ENCODE results near the gene MEIS3.
"Not testable (repeated sequence)": the region's sequence is repeated elsewhere in the genome, so short reads cannot be mapped to it uniquely, and the experiment has no call there.

MEIS3 gene

GRCh38 chr19:47415953-47416642 lies 3.2 kb downstream of the MEIS3 start:
- peak; percentile 51 for DNase-seq (ENCODE audit: low spot score)

DNA sequence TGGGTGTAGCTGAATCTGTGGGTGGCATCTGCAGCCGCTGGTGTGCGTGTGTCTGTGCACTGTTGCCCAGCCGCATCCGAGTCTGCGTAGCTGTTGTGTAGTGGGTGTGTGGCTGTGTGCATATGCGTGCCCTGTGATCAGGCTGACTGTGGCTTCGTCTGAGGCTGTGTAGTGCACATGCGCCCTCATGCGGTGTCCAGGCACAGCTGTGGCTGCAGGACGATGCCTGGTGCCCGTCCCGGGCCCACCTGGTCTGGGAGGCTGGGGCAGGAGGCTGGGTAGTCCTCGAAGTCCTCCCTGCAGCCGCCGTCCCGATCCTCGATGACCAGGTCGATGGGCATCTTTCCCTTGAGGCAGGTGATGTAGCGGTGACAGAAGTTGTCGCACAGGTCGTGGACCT lies 4.9 kb downstream of the MEIS3 start:
- DNase-seq (ENCODE audit: low spot score): no peak

- no peak for DNase-seq (ENCODE audit: low spot score)
These were observed 5.4 kb downstream of the MEIS3 start for GRCh38 chr19:47413941-47414340.

DNA sequence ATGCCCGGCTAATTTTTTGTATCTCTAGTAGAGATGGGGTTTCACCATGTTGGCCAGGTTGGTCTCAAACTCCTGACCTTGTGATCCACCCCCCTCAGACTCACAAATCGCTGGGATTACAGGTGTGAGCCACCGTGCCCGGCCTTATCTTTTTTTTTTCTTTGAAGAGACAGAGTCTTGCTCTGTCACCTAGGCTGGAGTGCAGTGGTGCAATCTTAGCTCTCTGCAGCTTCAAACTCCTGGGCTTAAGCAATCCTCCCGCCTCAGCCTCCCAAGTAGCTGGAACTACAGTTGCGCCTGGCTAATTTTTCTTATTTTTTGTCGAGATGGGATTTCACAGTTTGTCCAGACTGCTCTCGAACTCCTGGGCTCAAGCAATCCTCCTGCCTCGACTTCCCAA lies 7.6 kb downstream of the MEIS3 start:
- not testable (repeated sequence) for DNase-seq (ENCODE audit: low spot score)

DNA sequence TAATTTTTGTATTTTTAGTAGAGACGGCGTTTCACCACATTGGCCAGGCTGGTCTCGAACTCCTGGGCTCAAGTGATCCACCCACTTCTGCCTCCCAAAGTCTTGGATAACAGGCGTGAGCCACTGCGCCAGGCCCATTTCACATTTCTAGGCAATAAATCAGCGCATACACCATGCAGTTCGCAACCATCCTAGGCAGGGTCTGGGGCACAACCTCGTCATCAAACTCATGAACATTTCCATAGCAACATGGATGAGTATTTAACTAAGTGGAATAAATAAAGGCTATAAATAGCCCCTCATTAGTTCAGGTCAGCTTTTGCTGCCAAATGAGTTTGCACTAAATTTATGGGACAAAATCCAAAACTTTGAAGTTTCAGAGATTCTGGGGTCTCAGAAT lies 8.2 kb downstream of the MEIS3 start:
- no peak for DNase-seq (ENCODE audit: low spot score)

DNA sequence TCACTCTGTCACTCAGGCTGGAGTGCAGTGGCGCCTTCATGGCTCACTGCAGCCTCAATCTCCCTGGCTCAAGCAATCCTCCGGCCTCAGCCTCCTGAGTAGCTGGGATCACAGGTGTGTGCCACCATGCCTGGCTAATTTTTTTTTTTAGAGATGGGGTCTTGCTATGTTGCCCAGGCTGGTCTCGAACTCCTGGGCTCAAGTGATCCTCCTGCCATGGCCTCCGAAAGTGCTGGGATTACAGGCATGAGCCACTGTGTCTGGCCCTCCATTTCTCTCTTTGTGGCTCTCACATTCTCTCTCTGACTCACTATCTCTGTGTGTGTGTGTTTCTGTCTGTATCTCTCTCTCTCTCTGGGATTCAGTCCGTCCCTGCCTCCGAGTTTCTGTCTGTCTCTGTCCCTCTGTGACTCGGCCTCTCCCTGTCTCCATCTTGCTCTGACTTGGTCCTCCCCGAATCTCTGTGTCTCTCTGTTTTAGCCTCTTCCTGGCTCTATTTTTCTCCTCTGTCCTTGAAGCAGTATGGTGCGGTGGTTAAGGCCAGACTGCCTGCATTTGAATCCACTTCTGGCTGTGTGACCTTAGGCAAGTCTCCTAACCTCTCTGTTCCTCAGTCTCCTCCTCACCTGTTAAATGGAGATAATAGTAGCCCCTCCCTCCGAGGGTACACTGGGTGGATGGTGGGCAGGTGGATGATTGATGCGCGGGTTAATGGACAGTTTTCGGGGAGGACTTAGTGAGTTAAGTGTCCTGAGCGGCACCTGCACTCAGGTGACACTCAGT lies 11.0 kb downstream of the MEIS3 start:
- no peak for DNase-seq (ENCODE audit: low spot score)

DNA sequence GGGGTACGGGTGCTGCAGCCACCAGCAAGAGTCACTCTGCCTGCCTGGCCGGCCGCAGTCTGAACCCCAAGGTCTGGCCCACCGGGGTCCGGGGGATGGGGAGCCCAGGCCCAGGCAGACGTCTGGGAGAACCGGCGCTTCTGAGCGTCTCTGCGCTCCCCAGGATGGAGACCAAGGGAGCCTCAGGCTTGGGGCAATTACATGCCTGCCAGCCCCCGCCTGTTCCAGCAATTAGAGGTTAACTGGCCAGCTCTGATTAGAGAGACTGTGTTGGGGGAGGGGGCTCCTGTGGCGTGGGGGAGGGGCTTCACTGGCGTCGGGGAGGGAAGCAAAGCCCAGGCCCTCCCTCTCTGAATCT lies 11.9 kb downstream of the MEIS3 start:
- DNase-seq (ENCODE audit: low spot score): no peak

DNA sequence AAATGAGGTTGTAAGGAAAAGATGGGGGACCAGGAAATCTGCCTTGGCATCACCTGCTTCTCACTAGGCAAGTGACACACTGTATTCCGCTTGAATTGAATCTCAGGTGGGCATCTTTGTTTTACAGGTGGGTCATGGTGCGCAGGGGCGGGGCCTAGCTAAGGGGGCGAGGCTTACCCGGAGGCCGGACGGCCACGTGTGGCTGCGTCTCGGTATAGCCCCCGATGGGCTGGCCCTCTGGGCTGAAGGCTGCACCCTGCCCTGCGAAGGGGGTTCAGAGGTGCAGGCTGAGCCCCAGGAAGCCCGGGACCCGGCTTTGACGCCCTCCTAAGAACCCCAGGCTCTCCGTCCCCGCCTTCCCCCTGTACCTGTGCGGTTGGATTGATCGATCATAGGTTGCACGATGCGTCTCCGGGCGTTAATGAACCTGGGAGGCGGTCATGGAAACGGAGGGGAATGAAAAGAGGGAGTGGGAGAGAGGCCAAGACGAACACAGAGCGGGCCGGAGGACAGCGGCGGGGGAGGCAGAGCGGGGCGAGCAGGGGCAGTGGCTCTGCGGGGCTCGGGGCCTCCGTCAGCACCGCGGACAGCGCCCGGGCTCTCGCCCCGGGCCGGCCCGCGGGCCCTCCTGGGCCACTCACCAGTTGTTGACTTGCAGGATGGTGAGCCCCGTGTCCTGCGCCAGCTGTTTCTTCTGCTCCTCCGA lies 12.5 kb downstream of the MEIS3 start:
- DNase-seq (ENCODE audit: low spot score): no peak

GRCh38 chr19:47405854-47406417 lies 13.4 kb downstream of the MEIS3 start:
- DNase-seq (ENCODE audit: low spot score): no peak

DNA sequence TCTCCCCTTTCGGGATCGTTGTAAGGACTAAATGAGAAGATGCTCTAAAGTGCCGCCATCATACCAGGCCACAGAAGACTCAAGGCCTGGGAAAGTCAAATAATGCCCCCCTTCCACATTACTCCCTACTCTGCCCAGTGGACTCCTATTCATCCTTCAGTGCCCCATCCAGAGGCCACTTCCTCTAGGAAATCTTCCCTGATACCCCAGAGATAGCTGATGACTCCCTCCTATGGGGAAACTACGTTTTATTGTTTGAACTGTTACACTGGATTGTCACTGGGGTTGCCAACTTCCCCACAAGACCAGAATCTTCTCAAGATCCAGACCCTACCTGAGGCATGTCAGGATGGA lies 14.2 kb downstream of the MEIS3 start:
- DNase-seq (ENCODE audit: low spot score): no peak

DNA sequence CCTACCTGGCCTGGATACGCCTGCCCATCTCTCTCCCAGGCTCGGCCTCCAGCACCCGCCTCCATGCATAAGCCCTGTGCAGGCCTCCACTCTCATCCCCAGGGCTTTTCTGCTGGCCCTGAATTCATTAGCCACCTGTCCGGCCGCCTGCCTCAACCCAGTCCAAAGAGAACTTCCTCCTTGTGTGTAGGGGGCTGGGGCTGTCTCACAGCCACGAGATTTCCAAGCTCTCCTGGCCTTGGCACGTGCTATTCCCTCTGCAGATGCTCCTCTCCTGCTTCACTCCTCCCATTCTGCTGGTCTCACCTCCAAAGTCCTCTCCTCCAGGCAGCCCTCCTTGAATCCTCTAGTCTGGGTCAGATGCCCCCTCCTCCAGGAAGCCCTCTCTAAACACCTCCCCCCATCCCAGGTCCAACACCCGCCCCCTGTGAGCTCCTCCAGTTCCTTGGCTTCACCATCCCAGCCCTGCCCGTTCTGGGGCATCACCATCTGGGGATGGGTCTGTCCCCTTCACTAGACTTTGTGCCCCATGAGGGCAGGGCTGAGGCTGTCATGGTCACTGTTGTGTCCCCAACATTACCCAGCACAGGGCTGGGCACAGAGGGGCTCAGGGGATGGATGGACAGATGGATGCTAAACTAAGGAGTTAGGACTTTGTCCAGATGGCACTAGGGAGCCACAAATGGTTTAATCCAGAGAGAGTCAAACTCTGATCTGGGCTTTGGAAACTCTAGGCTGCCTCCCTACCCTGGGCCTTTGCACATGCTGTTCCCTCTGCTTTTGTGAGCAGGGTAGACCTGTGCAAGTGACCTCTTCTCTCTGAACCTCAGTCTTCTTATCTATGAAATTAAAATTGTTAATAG lies 14.8 kb downstream of the MEIS3 start:
- DNase-seq (ENCODE audit: low spot score): no peak

DNA sequence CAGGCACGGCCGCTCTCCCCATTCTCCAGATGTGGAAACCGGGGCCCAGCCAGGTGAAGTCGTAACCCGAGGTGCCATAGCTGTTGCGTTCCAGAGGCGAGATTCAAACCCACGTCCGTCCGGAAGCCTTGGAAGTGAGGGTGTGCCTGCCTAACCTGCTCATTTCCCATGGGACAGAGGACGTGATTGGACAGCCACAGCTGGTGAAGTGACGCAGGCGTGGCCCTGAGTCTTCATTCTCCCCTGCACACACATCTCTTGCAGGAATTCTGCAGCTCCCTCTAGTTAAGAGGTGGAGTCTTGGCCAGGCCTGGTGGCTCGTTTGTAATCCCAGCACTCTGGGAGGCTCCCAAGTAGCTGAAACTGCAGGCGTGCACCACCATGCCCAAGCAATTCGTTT lies 16.8 kb downstream of the MEIS3 start:
- DNase-seq (ENCODE audit: low spot score): no peak

- no peak for DNase-seq (ENCODE audit: low spot score)
These were observed 20.4 kb downstream of the MEIS3 start for GRCh38 chr19:47398707-47399597.

DNA sequence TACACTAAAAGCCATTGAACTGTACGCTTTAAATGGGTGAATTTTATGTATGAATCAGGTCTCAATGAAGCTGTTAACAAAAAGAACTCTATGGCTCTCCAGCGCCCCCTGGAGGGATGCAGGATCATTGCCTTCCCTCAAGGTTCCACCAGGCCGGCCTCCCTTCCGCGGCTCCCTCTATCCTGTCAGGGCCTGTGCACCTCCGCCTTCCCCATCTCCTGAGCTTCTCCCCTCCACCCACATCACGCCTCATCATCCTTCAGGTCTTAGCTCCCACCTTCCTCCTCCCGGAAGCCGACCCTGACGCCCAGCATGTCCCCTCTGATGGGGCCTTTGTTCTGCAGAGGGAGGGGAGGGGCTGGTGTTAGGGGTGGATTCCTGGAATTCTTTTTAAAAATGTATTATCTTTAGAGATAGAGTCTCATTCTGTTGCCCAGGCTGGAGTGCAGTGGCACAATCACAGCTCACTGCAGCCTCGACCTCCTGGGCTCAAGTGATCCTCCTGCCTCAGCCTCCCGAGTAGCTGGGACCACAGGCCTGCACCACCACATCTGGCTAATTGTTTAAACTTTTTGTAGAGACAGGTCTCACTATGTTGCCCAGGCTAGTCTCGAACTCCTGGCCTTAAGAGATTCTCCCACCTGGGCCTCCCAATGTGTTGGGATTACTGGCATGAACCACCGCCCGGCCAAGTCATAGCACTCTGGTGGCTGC lies 27.7 kb downstream of the MEIS3 start:
- DNase-seq (ENCODE audit: low spot score): peak; percentile 76

- DNase-seq (ENCODE audit: low spot score): no peak
These were observed 28.5 kb downstream of the MEIS3 start for GRCh38 chr19:47390533-47391488.

DNA sequence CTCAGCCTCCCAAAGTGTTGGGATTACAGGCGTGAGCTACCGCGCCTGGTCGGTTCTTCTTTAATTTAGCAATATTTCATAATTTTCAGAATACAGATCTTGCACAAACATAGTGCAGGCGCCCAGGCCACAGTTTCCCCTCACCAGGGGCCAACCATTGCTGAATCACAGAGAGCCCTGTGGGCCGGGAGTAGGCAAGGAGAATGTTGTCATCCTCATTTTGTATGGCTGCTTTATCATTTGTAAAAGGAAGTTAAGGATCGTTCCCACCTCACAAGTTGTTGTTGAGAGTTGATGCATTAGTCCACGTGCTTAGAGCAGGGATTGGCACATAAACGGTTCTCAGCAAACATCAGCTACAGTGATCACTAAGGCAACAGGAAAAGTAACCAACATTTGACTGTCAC lies 30.2 kb downstream of the MEIS3 start:
- DNase-seq (ENCODE audit: low spot score): no peak

DNA sequence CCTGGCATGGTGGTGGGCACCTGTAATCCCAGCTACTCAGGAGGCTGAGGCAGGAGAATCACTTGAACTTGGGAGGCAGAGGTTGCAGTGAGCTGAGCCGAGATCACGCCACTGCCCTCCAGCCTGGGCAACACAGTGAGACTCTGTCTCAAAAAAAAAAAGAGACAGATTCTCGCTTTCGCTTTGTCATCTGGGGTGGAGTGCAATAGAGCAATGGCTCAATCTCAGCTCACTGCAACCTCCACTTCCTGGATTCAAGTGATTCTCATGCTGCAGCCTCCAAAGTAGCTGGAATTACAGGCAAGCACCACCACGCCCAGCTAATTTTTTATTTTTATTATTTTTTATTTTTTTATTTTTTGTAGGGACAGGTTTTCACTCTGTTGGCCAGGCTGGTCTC lies 30.6 kb downstream of the MEIS3 start:
- DNase-seq (ENCODE audit: low spot score): not testable (repeated sequence)

DNA sequence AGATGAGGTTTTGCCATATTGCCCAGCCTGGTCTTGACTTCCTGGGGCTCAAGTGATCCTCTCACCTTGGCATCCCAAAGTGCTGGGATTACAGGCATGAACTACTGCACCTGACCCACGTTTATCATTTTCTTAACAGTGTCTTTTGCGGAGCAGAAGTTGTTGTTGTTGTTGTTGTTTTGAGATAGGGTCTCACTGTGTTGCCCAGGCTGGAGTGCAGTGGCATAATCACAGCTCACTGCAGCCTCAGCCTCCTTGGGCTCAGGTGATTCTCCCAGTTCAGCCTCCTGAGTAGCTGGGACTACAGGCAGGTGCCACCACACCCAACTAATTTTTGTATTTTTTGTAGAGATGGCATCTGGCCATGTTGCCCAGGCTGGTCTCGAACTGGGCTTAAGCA lies 31.7 kb downstream of the MEIS3 start:
- DNase-seq (ENCODE audit: low spot score): not testable (repeated sequence)

DNA sequence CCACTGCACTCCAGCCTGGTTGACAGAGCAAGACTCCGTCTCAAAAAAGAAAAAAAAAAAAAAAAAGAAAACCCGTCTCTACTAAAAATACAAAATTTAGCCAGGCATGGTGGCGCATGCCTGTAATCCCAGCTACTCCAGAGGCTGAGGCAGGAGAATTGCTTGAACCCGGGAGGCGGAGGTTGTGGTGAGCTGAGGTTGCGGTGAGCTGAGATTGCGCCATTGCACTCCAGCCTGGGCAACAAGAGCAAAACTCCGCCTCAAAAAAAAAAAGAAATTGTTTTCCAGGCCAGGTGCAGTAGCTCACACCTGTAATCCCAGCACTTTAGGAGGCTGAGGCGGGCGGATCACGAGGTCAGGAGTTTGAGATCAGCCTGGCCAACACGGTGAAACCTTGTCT lies 32.7 kb downstream of the MEIS3 start:
- DNase-seq (ENCODE audit: low spot score): not testable (repeated sequence)
